Fibroblast of peridontal ligament (primary cell): ENCODE data around the gene ZNF407.

ENCODE experiments used
- DNase-seq: peaks from one replicate; pipeline ENCODE4 v3.0.0-alpha.2; 2010; ENCODE audit errors: extremely low read depth

Gene ZNF407

GRCh38 chr18:74826572-74826971 is 228.9 kb downstream of the ZNF407 start:
- DNase-seq, result no peak

GRCh38 chr18:74828200-74828599 is 230.5 kb downstream of the ZNF407 start:
- DNase-seq, result peak; percentile 24

- no peak for DNase-seq
Observed at GRCh38 chr18:74831571-74832250, 234.0 kb downstream of the ZNF407 start.

GRCh38 chr18:74832381-74832780 is 234.7 kb downstream of the ZNF407 start:
- DNase-seq, result no peak

GRCh38 chr18:74832999-74833398 is 235.3 kb downstream of the ZNF407 start:
- no peak for DNase-seq

GRCh38 chr18:74834424-74835309 is 237.0 kb downstream of the ZNF407 start:
- DNase-seq, result no peak

GRCh38 chr18:74836296-74837139 is 238.8 kb downstream of the ZNF407 start:
- peak; percentile 31 for DNase-seq

- DNase-seq, result peak; percentile 51
Observed at GRCh38 chr18:74840492-74841167, 243.0 kb downstream of the ZNF407 start.

GRCh38 chr18:74841248-74841647 is 243.6 kb downstream of the ZNF407 start:
- no peak for DNase-seq

- DNase-seq, result no peak
Observed at GRCh38 chr18:74849301-74849700, 251.6 kb downstream of the ZNF407 start.

- DNase-seq, result no peak
Observed at GRCh38 chr18:74856434-74856833, 258.8 kb downstream of the ZNF407 start.

GRCh38 chr18:74856928-74857327 is 259.3 kb downstream of the ZNF407 start:
- DNase-seq, result no peak

- no peak for DNase-seq
Observed at GRCh38 chr18:74857901-74858300, 260.2 kb downstream of the ZNF407 start.

- DNase-seq, result no peak
Observed at GRCh38 chr18:74861154-74861553, 263.5 kb downstream of the ZNF407 start.

GRCh38 chr18:74862094-74862493 is 264.4 kb downstream of the ZNF407 start:
- no peak for DNase-seq

- DNase-seq, result no peak
Observed at GRCh38 chr18:74866577-74866976, 268.9 kb downstream of the ZNF407 start.

GRCh38 chr18:74868461-74868860 is 270.8 kb downstream of the ZNF407 start:
- DNase-seq, result no peak

- peak; percentile 17 for DNase-seq
Observed at GRCh38 chr18:74869904-74870863, 272.5 kb downstream of the ZNF407 start.

- no peak for DNase-seq
Observed at GRCh38 chr18:74870950-74871349, 273.3 kb downstream of the ZNF407 start.

GRCh38 chr18:74873629-74874028 is 276.0 kb downstream of the ZNF407 start:
- DNase-seq, result no peak
